ENCODE measurements around the gene ATF2. TPM values are rescaled to one million over a fixed set of nuclear protein-coding genes. Genes with fewer than 3 reads are reported as not detected.
A peak's percentile ranks its signal among the peaks of the same experiment; 100 is the strongest.

ATF2 gene
- total and polyA plus RNA-seq, 2 of the 8 experiments (the other 6 are each of a cell fraction or from before 2014, with no cell fraction given) = 31.2 to 46.5 TPM

GRCh38 chr2:175057078-175057685, 110.8 kb downstream of the ATF2 start:
- Histone ChIP-seq H2BK5ac (ENCODE audit: low read depth, low read length) (no peak overlapping the region; the same call in 1 of the 2 replicates), H3K14ac (ENCODE audit: insufficient read length) (no peak overlapping the region), H3K23me2 (ENCODE audit: low read depth, low read length) (no peaks in the 10 kb centered on the region), H3K23ac (ENCODE audit: insufficient read length) (no peak overlapping the region), H3K79me2 (ENCODE audit: control insufficient read depth in 1 of 2, insufficient read depth in 2 of 2, low read length in 2 of 2) (no peaks in the 10 kb centered on the region), H3K27ac (ENCODE audit: low read depth, low read length) (no peak overlapping the region), H3K56ac (replicated peaks; ENCODE audit: insufficient read length, low read depth, low read length) (no peak overlapping the region), H3K4me3 (ENCODE audit: extremely low read depth in 1 of 4, insufficient read depth in 2 of 4, low read depth in 3 of 4, low read length in 4 of 4) (no peak overlapping the region), H2BK15ac (ENCODE audit: low read length) (peak overlapping the region; percentile 84), H2BK120ac (replicated peaks; ENCODE audit: low read depth, low read length) (no peak overlapping the region), H4K20me1 (replicated peaks in 1 of 2; ENCODE audit: control insufficient read depth in 1 of 2, insufficient read depth in 2 of 2, low read length in 2 of 2) (no peaks in the 10 kb centered on the region), H3K4ac (replicated peaks; ENCODE audit: insufficient read length, low read depth, low read length) (no peak overlapping the region), H3K27me3 (replicated peaks in 1 of 4; ENCODE audit: control insufficient read depth in 3 of 4, extremely low read depth in 1 of 4, insufficient read depth in 3 of 4, low read length in 3 of 4) (no peaks in the 10 kb centered on the region), H3K9ac (replicated peaks in 1 of 4; ENCODE audit: extremely low read depth in 1 of 4, low read depth in 3 of 4, low read length in 3 of 4) (no peak overlapping the region), H2AFZ (ENCODE audit: low read length) (no peak overlapping the region), H4K91ac (replicated peaks; ENCODE audit: insufficient read length, low read length) (no peak overlapping the region), H2BK20ac (ENCODE audit: low read length) (no peak overlapping the region), H3K18ac (ENCODE audit: extremely low read depth, low read length) (0 out of 2 replicates have a peak overlapping the region, but pooled peaks have one; percentile 29), H4K8ac (ENCODE audit: extremely low read depth, insufficient read depth, low read length) (no peak overlapping the region), H3K4me1 (replicated peaks in 1 of 4; ENCODE audit: control insufficient read depth in 3 of 4, insufficient read depth in 4 of 4, low read length in 3 of 4) (peaks cover 5 to 11% (median 9%) of the 10 kb centered on the region in 4 experiments; a peak in 5 of 7 replicates), H2AK5ac (ENCODE audit: low read depth, low read length) (0 out of 2 replicates have a peak overlapping the region, but pooled peaks have one; percentile 82), H3K9me3 (ENCODE audit: insufficient read depth in 2 of 2, low read depth in 1 of 2, low read length in 1 of 2) (no peaks in the 10 kb centered on the region), H4K5ac (ENCODE audit: insufficient read length, low read depth, low read length) (no peak overlapping the region), H3K4me2 (ENCODE audit: insufficient read depth in 1 of 2, low read depth in 2 of 2, low read length in 2 of 2) (peak overlapping the region; percentile 31 to 39; a peak in 3 of 4 replicates), H2BK12ac (ENCODE audit: low read depth, low read length) (peak overlapping the region; percentile 84), H3K79me1 (ENCODE audit: low read depth, low read length) (no peaks in the 10 kb centered on the region), H3K36me3 (ENCODE audit: control insufficient read depth in 2 of 4, insufficient read depth in 4 of 4, low read length in 3 of 4) (no peaks in the 10 kb centered on the region)
- 57% methylated on average over 5 of the region's 5 CpGs; no CpG with 5 or more reads in 1 of the 2 experiments for WGBS, 2 experiments (ENCODE audit: extremely low coverage in 1 of 2, insufficient coverage in 1 of 2, insufficient read length in 1 of 2, insufficient replicate concordance in 2 of 2, low coverage in 1 of 2, low lambda C conversion rate in 2 of 2, missing lambda C conversion rate in 1 of 2)
- CTCF ChIA-PET (ENCODE audit: partially characterized antibody) = interaction anchor here (0.6 to 2.0 kb wide), 11 partner anchors 8 to 1056 kb away, joined by 3 to 9 read pairs (median 4); no protein-coding TSS in a partner anchor
- DNase-seq (ENCODE audit: low read depth in 1 of 2, low spot score in 2 of 2) = peak; percentile 43 to 56
- TF ChIP-seq POU5F1 (IDR thresholded peaks at IDR 0.05; ENCODE audit: low read depth, low read length) (peak; percentile 55; the same call in 1 of the 2 replicates), SP4 (IDR thresholded peaks at IDR 0.05; ENCODE audit: low read length) (no peak), ATF3 (IDR thresholded peaks at IDR 0.05; ENCODE audit: insufficient read depth, low read depth, low read length) (no peak), MAFK (IDR thresholded peaks at IDR 0.05; ENCODE audit: low read depth, low read length) (no peak), JUN (IDR thresholded peaks at IDR 0.05; ENCODE audit: low read depth, low read length) (no peak)
- POLR2A ChIA-PET (ENCODE audit: partially characterized antibody) = no interaction called here
- peak; percentile 89 for FAIRE-seq
